Fibroblast of mammary gland (primary cell): ENCODE results near the gene SLC25A25.

Source experiments
- DNase-seq: peaks from one replicate; pipeline ENCODE4 v3.0.0-alpha.2; 2010; ENCODE audit warnings: low read depth
- H3K4me3 ChIP-seq: 2 replicates; pipeline ENCODE4 v1.5.1; 2011; ENCODE audit warnings: low read depth, mild to moderate bottlenecking, low read length, moderate library complexity; ENCODE audit not compliant: control insufficient read depth
- TF ChIP-seq, protein P1 (sequence below): conservative IDR thresholded peaks from 2 replicates; pipeline ENCODE4 v1.5.1; 2011; ENCODE audit warnings: low read depth, low read length, inconsistent platforms; ENCODE audit not compliant: control insufficient read depth, insufficient read depth

The SLC25A25 gene

DNA sequence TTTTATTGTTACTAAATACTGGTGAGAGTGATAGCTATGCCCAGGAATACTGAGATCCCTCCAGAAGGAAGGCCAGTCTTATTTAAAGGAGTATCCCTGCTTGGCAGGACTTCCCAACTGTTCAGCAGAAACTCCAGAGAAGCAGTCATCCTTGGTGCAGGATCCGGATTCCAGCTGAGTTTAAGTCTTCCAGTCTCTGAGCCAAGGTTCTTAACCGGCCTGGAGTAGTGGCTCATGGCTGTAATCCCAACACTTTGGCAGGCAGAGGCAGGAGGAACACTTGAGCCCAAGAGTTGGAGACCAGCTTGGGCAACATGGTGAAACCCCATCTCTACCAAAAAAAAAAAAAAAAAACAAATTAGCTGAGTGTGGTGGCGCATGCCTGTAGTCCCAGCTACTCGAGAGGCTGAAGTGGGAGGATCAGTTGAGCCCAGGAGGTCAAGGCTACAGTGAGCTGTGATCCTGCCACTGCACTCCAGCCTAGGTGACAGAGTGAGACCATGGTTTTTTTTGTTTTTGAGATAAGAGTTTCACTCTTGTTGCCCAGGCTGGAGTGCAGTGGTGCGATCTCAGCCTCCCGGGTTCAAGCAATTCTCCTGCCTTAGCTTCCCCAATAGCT lies 8.6 kb upstream of the SLC25A25 start:
- TF ChIP-seq, protein P1, sequence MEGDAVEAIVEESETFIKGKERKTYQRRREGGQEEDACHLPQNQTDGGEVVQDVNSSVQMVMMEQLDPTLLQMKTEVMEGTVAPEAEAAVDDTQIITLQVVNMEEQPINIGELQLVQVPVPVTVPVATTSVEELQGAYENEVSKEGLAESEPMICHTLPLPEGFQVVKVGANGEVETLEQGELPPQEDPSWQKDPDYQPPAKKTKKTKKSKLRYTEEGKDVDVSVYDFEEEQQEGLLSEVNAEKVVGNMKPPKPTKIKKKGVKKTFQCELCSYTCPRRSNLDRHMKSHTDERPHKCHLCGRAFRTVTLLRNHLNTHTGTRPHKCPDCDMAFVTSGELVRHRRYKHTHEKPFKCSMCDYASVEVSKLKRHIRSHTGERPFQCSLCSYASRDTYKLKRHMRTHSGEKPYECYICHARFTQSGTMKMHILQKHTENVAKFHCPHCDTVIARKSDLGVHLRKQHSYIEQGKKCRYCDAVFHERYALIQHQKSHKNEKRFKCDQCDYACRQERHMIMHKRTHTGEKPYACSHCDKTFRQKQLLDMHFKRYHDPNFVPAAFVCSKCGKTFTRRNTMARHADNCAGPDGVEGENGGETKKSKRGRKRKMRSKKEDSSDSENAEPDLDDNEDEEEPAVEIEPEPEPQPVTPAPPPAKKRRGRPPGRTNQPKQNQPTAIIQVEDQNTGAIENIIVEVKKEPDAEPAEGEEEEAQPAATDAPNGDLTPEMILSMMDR: no peak
- no peak for DNase-seq
- no peak overlapping the region for H3K4me3 ChIP-seq

DNA sequence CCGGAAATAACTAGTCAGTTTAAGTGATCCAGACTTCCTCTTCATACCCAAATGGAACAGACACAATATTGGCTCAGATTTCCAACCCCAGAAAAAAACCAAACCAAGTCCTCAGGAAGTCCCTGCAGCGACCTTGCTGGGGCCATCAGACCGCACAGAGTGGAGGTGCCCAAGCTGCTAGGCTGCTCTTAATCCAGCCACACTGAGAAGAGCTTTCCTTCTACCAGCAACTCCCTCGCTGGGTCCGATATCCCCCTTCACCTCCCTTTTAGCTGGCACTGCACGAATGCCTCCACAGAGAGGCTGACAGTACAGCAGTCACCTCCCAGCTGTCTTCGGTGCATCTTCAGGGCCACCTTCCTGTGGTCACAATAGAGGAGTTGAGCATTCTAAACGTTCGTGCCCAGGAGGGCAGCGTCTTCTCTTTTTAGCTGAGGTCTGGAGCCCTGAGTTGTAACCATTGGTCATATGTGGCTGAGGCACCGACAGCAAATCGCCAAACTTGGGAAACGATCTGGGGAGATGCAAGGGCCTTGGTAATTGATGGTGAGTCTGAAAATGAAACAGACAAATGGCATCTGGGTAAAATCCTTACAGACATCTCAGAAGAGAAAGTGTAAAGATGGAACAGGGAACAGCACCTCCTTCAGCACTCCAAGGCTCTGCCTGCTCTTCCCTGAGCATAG lies 6.6 kb upstream of the SLC25A25 start:
- TF ChIP-seq, protein P1: no peak
- H3K4me3 ChIP-seq: no peak overlapping the region
- DNase-seq: no peak

DNA sequence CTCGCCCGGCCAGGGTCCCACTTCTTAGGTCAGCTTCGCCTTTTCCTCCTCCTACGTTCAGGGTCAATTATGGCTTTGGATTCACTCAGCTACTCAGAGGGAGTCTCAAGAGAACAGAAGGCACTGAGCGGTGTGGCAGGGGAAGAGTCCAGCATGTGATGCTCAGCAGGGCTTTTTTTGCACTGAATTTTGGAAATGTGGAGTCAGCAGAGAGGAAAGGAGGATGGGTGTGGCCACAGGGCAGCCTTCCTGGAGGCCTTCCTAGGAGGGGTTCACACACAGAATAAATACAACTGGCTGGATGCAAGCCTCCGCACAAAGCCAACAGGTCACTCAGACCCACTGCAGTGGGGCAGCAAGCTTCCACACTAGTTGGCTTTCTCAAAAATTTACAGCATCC lies 5.8 kb upstream of the SLC25A25 start:
- no peak for DNase-seq
- TF ChIP-seq, protein P1: no peak
- no peak overlapping the region for H3K4me3 ChIP-seq

DNA sequence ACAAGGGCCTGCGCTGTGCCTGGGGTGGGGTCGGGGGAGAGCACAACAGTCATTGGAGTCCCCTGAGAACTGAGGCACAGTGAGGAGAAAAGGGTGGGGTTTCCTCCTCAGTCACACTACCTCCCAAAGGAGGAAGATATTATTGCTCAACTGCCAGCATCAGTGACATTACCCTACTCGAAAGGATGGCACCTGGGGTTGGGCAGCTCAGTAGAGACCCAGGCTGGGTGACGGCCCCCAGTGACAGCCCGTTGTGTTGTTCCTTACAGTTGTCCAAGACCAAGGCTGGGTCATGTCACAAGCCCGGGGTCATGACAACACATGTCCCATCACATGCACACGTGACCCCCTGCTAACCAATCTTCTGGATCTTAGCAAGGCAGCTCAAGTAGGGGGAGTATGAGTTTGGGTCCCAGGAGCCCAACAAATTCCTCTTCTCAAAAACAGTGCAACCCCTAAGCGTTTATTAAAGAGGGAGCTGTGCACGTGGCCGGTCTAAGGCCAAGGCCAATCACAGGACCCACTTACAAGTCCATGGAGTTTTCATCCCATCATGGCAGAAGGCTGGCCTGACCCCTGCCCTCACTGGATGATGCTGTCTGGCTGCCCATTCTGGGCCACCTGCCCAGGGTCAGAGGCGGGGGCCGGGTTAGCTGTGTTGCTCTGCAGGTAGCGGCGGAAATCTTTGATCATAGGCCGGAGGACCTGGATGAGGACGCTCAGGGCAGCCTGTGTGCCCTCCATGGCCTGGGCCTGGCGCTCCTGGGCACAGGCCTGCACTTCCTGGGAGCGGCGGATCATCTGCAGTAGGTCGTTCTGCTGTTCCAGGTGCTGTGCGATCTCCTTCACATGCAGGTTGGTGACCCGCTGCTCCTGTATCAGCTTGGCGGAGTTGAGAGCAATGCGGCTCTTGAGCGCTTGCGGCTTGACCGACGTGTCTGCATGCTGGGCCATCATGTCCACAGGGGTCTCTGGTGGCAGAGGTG lies 4.9 kb upstream of the SLC25A25 start:
- no peak for DNase-seq
- TF ChIP-seq, protein P1: no peak
- no peak overlapping the region for H3K4me3 ChIP-seq

DNA sequence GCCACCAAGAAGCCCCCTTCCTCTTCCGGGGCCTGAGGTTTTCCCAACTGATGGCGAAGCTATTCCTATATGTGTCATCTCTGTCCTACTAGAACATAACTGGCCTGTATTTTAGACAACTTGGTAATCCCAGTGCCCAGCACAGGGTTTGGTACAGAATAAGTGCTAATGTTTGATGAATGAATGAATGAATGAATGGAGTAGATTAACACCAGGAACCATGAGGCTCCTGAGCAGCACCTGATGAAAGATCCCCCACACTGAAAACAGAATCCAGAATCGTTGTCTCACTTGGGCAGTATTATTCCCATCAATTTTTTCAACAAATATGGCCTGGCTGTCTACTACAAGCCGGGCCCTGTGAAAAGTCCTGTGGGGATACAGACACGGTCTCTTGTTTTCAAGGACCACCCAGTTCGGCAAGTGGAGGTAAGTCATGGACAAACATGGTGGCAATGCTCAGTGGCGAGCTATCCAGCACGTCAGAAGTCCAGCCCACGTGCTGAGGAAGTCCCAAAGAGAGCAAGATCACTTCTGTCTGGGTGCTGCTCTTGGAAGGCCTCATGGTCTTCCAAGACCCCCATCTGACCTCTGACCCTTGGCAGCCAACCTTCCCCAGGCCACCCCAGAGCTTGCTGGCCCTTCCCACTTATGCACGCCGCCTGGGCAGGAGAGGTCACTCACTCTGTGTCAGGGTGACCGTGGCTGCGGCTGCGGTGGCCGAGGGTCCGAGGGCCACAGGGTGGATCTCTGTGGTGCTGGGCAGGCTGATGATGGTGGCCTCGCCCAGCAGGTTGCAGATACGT lies 1.9 kb upstream of the SLC25A25 start:
- H3K4me3 ChIP-seq: peak overlapping the region; percentile 50
- no peak for DNase-seq
- TF ChIP-seq, protein P1: no peak
